CD14-positive monocyte (primary cell): Measurements from ENCODE around the gene KCNJ6. TPM values are rescaled to one million over a fixed set of nuclear protein-coding genes. Genes with fewer than 3 reads are reported as not detected.
"Not testable (repeated sequence)": the region's sequence is repeated elsewhere in the genome, so short reads cannot be mapped to it uniquely, and the experiment has no call there.

Experiments used
- DNase-seq, 3 donors: peaks; one replicate each; pipeline ENCODE4 v3.0.0-alpha.2; 2011 to 2022
- H2AFZ ChIP-seq: 2 replicates; pipeline ENCODE4 v1.6.0; 2012; ENCODE audit warnings: mild to moderate bottlenecking, low read depth, low read length, inconsistent platforms; ENCODE audit not compliant: insufficient read depth, poor library complexity, severe bottlenecking
- H3K27ac ChIP-seq, 2 donors: 1 replicate in 1 of 2; 2 replicates in 1 of 2; pipeline ENCODE4 v1.5.1; 2012 to 2013; ENCODE audit warnings: low read length in 2 of 2, control low read depth in 1 of 2, inconsistent platforms in 1 of 2, low read depth in 1 of 2, mild to moderate bottlenecking in 1 of 2
- H3K27me3 ChIP-seq, 2 donors: one replicate each; pipeline versions ENCODE4 v1.6.0 to v1.6.1; 2011 to 2013; ENCODE audit warnings: low read length in 2 of 2; ENCODE audit not compliant: control insufficient read depth in 2 of 2, insufficient read depth in 2 of 2
- H3K36me3 ChIP-seq, 2 donors: replicated peaks in 1 of 2; 1 replicate in 1 of 2; 2 replicates in 1 of 2; pipeline versions ENCODE4 v1.5.1 to v1.6.1; 2012 to 2013; ENCODE audit warnings: low read length in 2 of 2, control low read depth in 1 of 2, inconsistent platforms in 1 of 2, mild to moderate bottlenecking in 1 of 2; ENCODE audit not compliant: insufficient read depth in 2 of 2, control insufficient read depth in 1 of 2
- H3K4me1 ChIP-seq, 2 donors: 1 replicate in 1 of 2; 2 replicates in 1 of 2; pipeline versions ENCODE4 v1.5.1 to v1.6.1; 2012 to 2013; ENCODE audit warnings: low read length in 2 of 2, control low read depth in 1 of 2, inconsistent platforms in 1 of 2, mild to moderate bottlenecking in 1 of 2, moderate library complexity in 1 of 2; ENCODE audit not compliant: insufficient read depth in 2 of 2, control insufficient read depth in 1 of 2
- H3K4me2 ChIP-seq: replicated peaks from 2 replicates; pipeline ENCODE3; 2012; ENCODE audit warnings: low read length, moderate library complexity, mild to moderate bottlenecking; ENCODE audit not compliant: poor library complexity, severe bottlenecking; ENCODE audit errors: extremely low read depth
- H3K4me3 ChIP-seq, 3 experiments: fragments of 200-600 bp in 1 of 3; sonication (generic) in 1 of 3; replicated peaks in 1 of 3; 1 replicate in 2 of 3; 2 replicates in 1 of 3; pipeline ENCODE4 v1.5.1; 2011 to 2013; ENCODE audit warnings: low read length in 3 of 3, mild to moderate bottlenecking in 3 of 3, control low read depth in 2 of 3, low read depth in 2 of 3, inconsistent platforms in 1 of 3, moderate library complexity in 1 of 3
- H3K79me2 ChIP-seq: 2 replicates; pipeline ENCODE4 v1.6.0; 2012; ENCODE audit warnings: mild to moderate bottlenecking, control low read depth, inconsistent platforms, low read length, moderate library complexity; ENCODE audit not compliant: insufficient read depth
- H3K9ac ChIP-seq: 2 replicates; pipeline ENCODE4 v1.6.0; 2017; ENCODE audit warnings: low read length, mild to moderate bottlenecking; ENCODE audit not compliant: insufficient read depth, poor library complexity, severe bottlenecking
- H3K9me3 ChIP-seq, 2 donors: replicated peaks in 1 of 2; 1 replicate in 1 of 2; 2 replicates in 1 of 2; pipeline versions ENCODE4 v1.5.1 to v1.6.1; 2012 to 2013; ENCODE audit warnings: low read length in 2 of 2, control low read depth in 1 of 2; ENCODE audit not compliant: control insufficient read depth in 1 of 2, insufficient read depth in 1 of 2
- H4K20me1 ChIP-seq: 2 replicates; pipeline ENCODE4 v1.6.0; 2012; ENCODE audit warnings: mild to moderate bottlenecking, low read length, control low read depth, moderate library complexity; ENCODE audit not compliant: insufficient read depth
- H3K27ac Mint-ChIP-seq, 7 donors: one replicate each; pipeline ENCODE4 v1.8.0; 2020; ENCODE audit warnings: mild to moderate bottlenecking in 7 of 7, mixed read lengths in 7 of 7, moderate library complexity in 6 of 7, inconsistent platforms in 2 of 7
- H3K27me3 Mint-ChIP-seq, 3 donors: one replicate each; pipeline ENCODE4 v1.8.0; 2021 to 2022; ENCODE audit warnings: low read depth in 3 of 3, mild to moderate bottlenecking in 3 of 3, mixed read lengths in 3 of 3, moderate library complexity in 3 of 3, inconsistent platforms in 1 of 3
- H3K36me3 Mint-ChIP-seq, 2 donors: one replicate each; pipeline ENCODE4 v1.8.0; 2020; ENCODE audit warnings: mixed read lengths in 2 of 2, inconsistent platforms in 1 of 2, mild to moderate bottlenecking in 1 of 2
- H3K4me1 Mint-ChIP-seq: one replicate; pipeline ENCODE4 v1.8.0; 2020; ENCODE audit warnings: mild to moderate bottlenecking, mixed read lengths
- H3K4me3 Mint-ChIP-seq, 2 donors: one replicate each; pipeline ENCODE4 v1.8.0; 2020; ENCODE audit warnings: mild to moderate bottlenecking in 2 of 2, mixed read lengths in 2 of 2, moderate library complexity in 1 of 2
- H3K9me3 Mint-ChIP-seq, 7 donors: one replicate each; pipeline ENCODE4 v1.8.0; 2020 to 2022; ENCODE audit warnings: mixed read lengths in 7 of 7, mild to moderate bottlenecking in 6 of 7, moderate library complexity in 6 of 7, inconsistent platforms in 2 of 7
- WGBS: methylation state at CpG from one replicate; pipeline ENCODE4 v1.1.5; 2013; ENCODE audit warnings: missing lambda C conversion rate; ENCODE audit not compliant: insufficient coverage; 5-methylcytosine and 5-hydroxymethylcytosine counted together
- intact Hi-C, 2 donors: fragments of 100-400 bp; cut with micrococcal nuclease; formaldehyde crosslinking; loops; one replicate each; pipeline versions ENCODE4 v1.15.0 to v1.15.1; 2023
- polyA plus RNA-seq, 3 donors: library from polyadenylated mRNA; depleted of rRNA in 1 of 3; unstranded in 2 of 3; stranded (reverse) in 1 of 3; fragments of 300-500 nt in 2 of 3; fragments of >200 nt in 1 of 3; fragmentation: Illumina TruSeq in 2 of 3; gene quantifications; 1 replicate in 2 of 3; 2 replicates in 1 of 3; pipeline ENCODE4 v1.2.3, GENCODE V29; 2012 to 2021
- TF ChIP-seq, protein P1 (sequence below): fragments of 200-600 bp; IDR thresholded peaks from one replicate; pipeline ENCODE4 v1.8.0; 2022; ENCODE audit warnings: antibody characterized with exemption, mild to moderate bottlenecking

KCNJ6 gene
- polyA plus RNA-seq, 3 donors: not detected

DNA sequence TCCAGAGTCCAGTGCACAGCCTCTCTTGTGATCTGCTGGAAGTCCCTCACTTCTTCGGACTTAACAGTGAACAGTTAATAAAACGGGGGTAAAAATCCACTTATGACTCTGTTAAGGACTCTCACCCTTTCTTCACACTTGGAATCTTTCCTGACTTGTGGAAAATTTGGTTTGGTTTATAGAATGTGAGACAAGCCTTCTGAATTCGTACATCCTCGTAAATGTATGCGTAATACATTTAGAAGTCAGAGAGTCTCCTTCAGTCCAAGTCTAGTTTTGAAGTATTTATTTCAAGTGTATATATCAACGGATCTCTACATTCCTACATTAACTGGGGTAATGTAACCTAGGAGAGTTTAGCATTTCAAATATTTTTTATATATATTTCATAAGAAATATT is 270.4 kb downstream of the KCNJ6 start:
- Histone ChIP-seq H3K4me3 (no peak overlapping the region), H3K79me2 (no peaks in the 10 kb centered on the region), H3K36me3 (no peaks in the 10 kb centered on the region), H3K4me1 (no peaks in the 10 kb centered on the region), H4K20me1 (no peaks in the 10 kb centered on the region), H3K4me2 (no peak overlapping the region), H3K9me3 (no peaks in the 10 kb centered on the region), H2AFZ (no peak overlapping the region), H3K27ac (no peak overlapping the region), H3K9ac (no peak overlapping the region), H3K27me3 (peaks cover 2 to 9% of the 10 kb centered on the region in 2 donors)
- DNase-seq: no peak
- H3K4me3 Mint-ChIP-seq: no peak overlapping the region
- H3K27ac Mint-ChIP-seq: no peak overlapping the region
- intact Hi-C loops: no loop called here
- TF ChIP-seq, protein P1, sequence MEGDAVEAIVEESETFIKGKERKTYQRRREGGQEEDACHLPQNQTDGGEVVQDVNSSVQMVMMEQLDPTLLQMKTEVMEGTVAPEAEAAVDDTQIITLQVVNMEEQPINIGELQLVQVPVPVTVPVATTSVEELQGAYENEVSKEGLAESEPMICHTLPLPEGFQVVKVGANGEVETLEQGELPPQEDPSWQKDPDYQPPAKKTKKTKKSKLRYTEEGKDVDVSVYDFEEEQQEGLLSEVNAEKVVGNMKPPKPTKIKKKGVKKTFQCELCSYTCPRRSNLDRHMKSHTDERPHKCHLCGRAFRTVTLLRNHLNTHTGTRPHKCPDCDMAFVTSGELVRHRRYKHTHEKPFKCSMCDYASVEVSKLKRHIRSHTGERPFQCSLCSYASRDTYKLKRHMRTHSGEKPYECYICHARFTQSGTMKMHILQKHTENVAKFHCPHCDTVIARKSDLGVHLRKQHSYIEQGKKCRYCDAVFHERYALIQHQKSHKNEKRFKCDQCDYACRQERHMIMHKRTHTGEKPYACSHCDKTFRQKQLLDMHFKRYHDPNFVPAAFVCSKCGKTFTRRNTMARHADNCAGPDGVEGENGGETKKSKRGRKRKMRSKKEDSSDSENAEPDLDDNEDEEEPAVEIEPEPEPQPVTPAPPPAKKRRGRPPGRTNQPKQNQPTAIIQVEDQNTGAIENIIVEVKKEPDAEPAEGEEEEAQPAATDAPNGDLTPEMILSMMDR: no peak
- H3K4me1 Mint-ChIP-seq: no peaks in the 10 kb centered on the region
- no peaks in the 10 kb centered on the region for H3K36me3 Mint-ChIP-seq
- peaks cover 0 to 3% (median 2%) of the 10 kb centered on the region in 7 donors for H3K9me3 Mint-ChIP-seq
- no CpG with 5 or more reads among the region's 6 CpGs for WGBS
- H3K27me3 Mint-ChIP-seq: peaks cover 11 to 16% (median 14%) of the 10 kb centered on the region in 3 donors

DNA sequence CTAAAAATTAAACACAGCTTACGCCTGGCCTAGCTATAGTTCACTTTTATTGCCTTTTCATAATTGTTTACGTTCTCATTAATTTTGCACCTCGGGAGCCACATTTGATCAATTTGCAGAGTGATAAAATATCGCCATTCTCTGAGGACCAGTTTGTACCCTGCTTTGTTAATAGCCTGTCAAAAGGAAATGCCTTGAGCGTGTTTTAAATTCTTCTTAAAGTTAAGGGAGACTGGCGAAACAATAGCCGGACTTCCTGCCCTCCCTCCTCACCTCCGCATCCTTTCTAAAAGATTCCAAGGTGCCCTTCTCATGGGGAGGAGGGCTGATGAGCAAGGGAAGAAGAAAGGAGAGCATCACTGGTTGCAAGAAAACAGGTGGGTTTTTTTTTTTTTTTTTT is 271.6 kb downstream of the KCNJ6 start:
- no peak overlapping the region for H3K4me3 ChIP-seq
- peaks cover 0 to 4% (median 2%) of the 10 kb centered on the region in 7 donors for H3K9me3 Mint-ChIP-seq
- no peak overlapping the region for H3K27ac Mint-ChIP-seq
- no peak overlapping the region for H3K27ac ChIP-seq
- peaks cover 2 to 9% of the 10 kb centered on the region in 2 donors for H3K27me3 ChIP-seq
- no peaks in the 10 kb centered on the region for H3K79me2 ChIP-seq
- no peak overlapping the region for H3K4me3 Mint-ChIP-seq
- H3K4me2 ChIP-seq: no peak overlapping the region
- intact Hi-C loops: no loop called here
- 50% methylated on average over 3 of the region's 8 CpGs for WGBS
- DNase-seq: no peak
- no peaks in the 10 kb centered on the region for H3K4me1 Mint-ChIP-seq
- TF ChIP-seq, protein P1: no peak
- H3K27me3 Mint-ChIP-seq: peaks cover 11 to 16% (median 14%) of the 10 kb centered on the region in 3 donors
- no peaks in the 10 kb centered on the region for H3K4me1 ChIP-seq
- H3K36me3 ChIP-seq: no peaks in the 10 kb centered on the region
- no peak overlapping the region for H2AFZ ChIP-seq
- H3K36me3 Mint-ChIP-seq: no peaks in the 10 kb centered on the region
- no peak overlapping the region for H3K9ac ChIP-seq
- H3K9me3 ChIP-seq: no peaks in the 10 kb centered on the region
- H4K20me1 ChIP-seq: no peaks in the 10 kb centered on the region

DNA sequence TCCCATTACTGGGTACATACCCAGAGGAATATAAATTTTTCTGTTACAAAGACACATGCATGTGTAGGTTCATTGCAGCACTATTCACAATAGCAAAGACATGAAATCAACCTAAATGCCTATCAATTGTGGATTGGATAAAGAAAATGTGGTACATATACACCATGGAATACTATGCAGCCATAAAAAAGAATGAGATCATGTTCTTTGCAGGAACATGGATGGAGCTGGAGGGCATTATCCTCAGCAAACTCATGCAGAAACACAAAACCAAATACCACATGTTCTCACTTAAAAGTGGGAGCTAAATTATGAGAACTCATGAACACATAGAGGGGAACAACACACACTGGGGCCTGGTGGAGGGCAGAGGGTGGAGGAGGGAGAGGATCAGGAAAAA is 272.4 kb downstream of the KCNJ6 start:
- H3K4me1 ChIP-seq, H3K4me3 Mint-ChIP-seq, DNase-seq, H3K9me3 Mint-ChIP-seq, H3K36me3 Mint-ChIP-seq, H3K4me3 ChIP-seq, H3K4me1 Mint-ChIP-seq, H3K4me2 ChIP-seq, H3K36me3 ChIP-seq, H3K27ac ChIP-seq, H3K9me3 ChIP-seq, H3K9ac ChIP-seq, H3K27ac Mint-ChIP-seq, H2AFZ ChIP-seq, H3K79me2 ChIP-seq, intact Hi-C loops, H3K27me3 ChIP-seq, H4K20me1 ChIP-seq: not testable (repeated sequence)
- peaks cover 11 to 16% (median 14%) of the 10 kb centered on the region in 3 donors for H3K27me3 Mint-ChIP-seq
